ENCODE results near the gene ZNF511. TPM values are rescaled to one million over a fixed set of nuclear protein-coding genes. Genes with fewer than 3 reads are reported as not detected.

Gene ZNF511
- 20.6 TPM for total RNA-seq
- polyA plus RNA-seq = 39.1 TPM
- long read RNA-seq, donor 1, partial matches to known transcripts = 0 of 2 reads
- long read RNA-seq, donor 1, other reads (novel, unspliced or antisense) = 0 of 2 reads
- long read RNA-seq, donor 2 = 0 reads
- long read RNA-seq, donor 3, transcript ZNF511-202 (6 exons, 1,520 nt) = major isoform, 17 of 36 reads
- long read RNA-seq, donor 3, partial matches to known transcripts = 18 of 36 reads
- long read RNA-seq, donor 3, other reads (novel, unspliced or antisense) = 0 of 36 reads
- long read RNA-seq, donor 4, transcript ZNF511-202 (6 exons, 1,520 nt) = major isoform, 7 of 9 reads
- long read RNA-seq, donor 4, partial matches to known transcripts = 0 of 9 reads
- long read RNA-seq, donor 4, other reads (novel, unspliced or antisense) = 0 of 9 reads
- long read RNA-seq, donor 5, transcript ZNF511-202 (6 exons, 1,520 nt) = major isoform, 19 of 30 reads
- long read RNA-seq, donor 5, partial matches to known transcripts = 0 of 30 reads
- long read RNA-seq, donor 5, other reads (novel, unspliced or antisense) = 6 of 30 reads
- long read RNA-seq, donor 6, transcript ZNF511-202 (6 exons, 1,520 nt) = major isoform, 5 of 8 reads
- long read RNA-seq, donor 6, partial matches to known transcripts = 0 of 8 reads
- long read RNA-seq, donor 6, other reads (novel, unspliced or antisense) = 0 of 8 reads
- long read RNA-seq, donor 7, transcript ZNF511-202 (6 exons, 1,520 nt) = major isoform, 11 of 16 reads
- long read RNA-seq, donor 7, partial matches to known transcripts = 0 of 16 reads
- long read RNA-seq, donor 7, other reads (novel, unspliced or antisense) = 0 of 16 reads
- long read RNA-seq, donor 8, transcript ZNF511-202 (6 exons, 1,520 nt) = major isoform, 5 of 5 reads
- long read RNA-seq, donor 8, partial matches to known transcripts = 0 of 5 reads
- long read RNA-seq, donor 8, other reads (novel, unspliced or antisense) = 0 of 5 reads
- long read RNA-seq, donor 9, transcript ZNF511-202 (6 exons, 1,520 nt) = major isoform, 8 of 14 reads
- long read RNA-seq, donor 9, partial matches to known transcripts = 6 of 14 reads
- long read RNA-seq, donor 9, other reads (novel, unspliced or antisense) = 0 of 14 reads
- long read RNA-seq, donor 10, transcript ZNF511-202 (6 exons, 1,520 nt) = major isoform, 11 of 12 reads
- long read RNA-seq, donor 10, partial matches to known transcripts = 0 of 12 reads
- long read RNA-seq, donor 10, other reads (novel, unspliced or antisense) = 0 of 12 reads

GRCh38 chr10:133308421-133309099 is at the start of gene ZNF511, which contains the start of gene TUBGCP2:
TSS of gene ZNF511 (plus strand) at chr10:133308914. CDS start at chr10:133308944, 30 bp downstream.
TSS of gene TUBGCP2 (minus strand) at chr10:133308872. CDS start at chr10:133302941, 5,931 bp downstream.
- Histone ChIP-seq H3K4me1 (ENCODE audit: control insufficient read depth in 2 of 2, insufficient read depth in 2 of 2, low read length in 2 of 2) (peaks cover 11 to 16% of the 10 kb centered on the region in 2 donors), H3K36me3 (ENCODE audit: control insufficient read depth in 2 of 2, insufficient read depth in 2 of 2, low read length in 1 of 2) (peaks cover 27 to 35% of the 10 kb centered on the region in 2 donors), H3K9me3 (ENCODE audit: control insufficient read depth in 2 of 2, insufficient read depth in 1 of 2, low read length in 1 of 2) (peaks cover 2 to 15% of the 10 kb centered on the region in 2 donors), H3K27me3 (ENCODE audit: control insufficient read depth in 2 of 2, insufficient read depth in 1 of 2, low read length in 1 of 2) (no peaks in the 10 kb centered on the region), H3K27ac (ENCODE audit: low read depth in 1 of 2, low read length in 1 of 2) (peak within 1 kb of the TSS; percentile 88 to 96), H3K4me3 (ENCODE audit: low read length in 2 of 2) (peak within 1 kb of the TSS; percentile 90 to 95)
- WGBS = under 1% methylated on average over 89 of the region's 89 CpGs
- DNase-seq (ENCODE audit: low read depth in 6 of 9, low spot score in 9 of 9) = peak in 8 of 9 donors; percentile 57 to 92 (median 82)

- H3K36me3 ChIP-seq (ENCODE audit: control insufficient read depth in 2 of 2, insufficient read depth in 2 of 2, low read length in 1 of 2) = no peaks in the 10 kb centered on the region
- no peak for DNase-seq (ENCODE audit: low read depth in 6 of 9, low spot score in 9 of 9)
- H3K4me3 ChIP-seq (ENCODE audit: low read length in 2 of 2) = no peak overlapping the region
- H3K9me3 ChIP-seq (ENCODE audit: control insufficient read depth in 2 of 2, insufficient read depth in 1 of 2, low read length in 1 of 2) = peaks cover 0 to 5% of the 10 kb centered on the region in 2 donors
- H3K27ac ChIP-seq (ENCODE audit: low read depth in 1 of 2, low read length in 1 of 2) = peak overlapping the region in 1 of 2 donors; percentile 17
- WGBS = 45% methylated on average over 12 of the region's 12 CpGs
- H3K27me3 ChIP-seq (ENCODE audit: control insufficient read depth in 2 of 2, insufficient read depth in 1 of 2, low read length in 1 of 2) = peaks cover 0 to 57% of the 10 kb centered on the region in 2 donors
- peaks cover 26 to 52% of the 10 kb centered on the region in 2 donors for H3K4me1 ChIP-seq (ENCODE audit: control insufficient read depth in 2 of 2, insufficient read depth in 2 of 2, low read length in 2 of 2)
Observed at GRCh38 chr10:133259602-133259989, 49.1 kb upstream of the ZNF511 start.

GRCh38 chr10:133260895-133261725 is 47.6 kb upstream of the ZNF511 start:
- 36% methylated on average over 50 of the region's 50 CpGs for WGBS
- H3K4me3 ChIP-seq (ENCODE audit: low read length in 2 of 2) = peak overlapping the region; percentile 46 to 85
- peaks cover 0 to 49% of the 10 kb centered on the region in 2 donors for H3K27me3 ChIP-seq (ENCODE audit: control insufficient read depth in 2 of 2, insufficient read depth in 1 of 2, low read length in 1 of 2)
- H3K4me1 ChIP-seq (ENCODE audit: control insufficient read depth in 2 of 2, insufficient read depth in 2 of 2, low read length in 2 of 2) = peaks cover 26 to 52% of the 10 kb centered on the region in 2 donors
- H3K36me3 ChIP-seq (ENCODE audit: control insufficient read depth in 2 of 2, insufficient read depth in 2 of 2, low read length in 1 of 2) = no peaks in the 10 kb centered on the region
- H3K27ac ChIP-seq (ENCODE audit: low read depth in 1 of 2, low read length in 1 of 2) = peak overlapping the region in 1 of 2 donors; percentile 81
- peaks cover 0 to 5% of the 10 kb centered on the region in 2 donors for H3K9me3 ChIP-seq (ENCODE audit: control insufficient read depth in 2 of 2, insufficient read depth in 1 of 2, low read length in 1 of 2)
- peak in 1 of 9 donors; percentile 52 for DNase-seq (ENCODE audit: low read depth in 6 of 9, low spot score in 9 of 9)

GRCh38 chr10:133261726-133262325 is 46.9 kb upstream of the ZNF511 start:
- Histone ChIP-seq H3K27ac (ENCODE audit: low read depth in 1 of 2, low read length in 1 of 2) (peak overlapping the region in 1 of 2 donors; percentile 81), H3K36me3 (ENCODE audit: control insufficient read depth in 2 of 2, insufficient read depth in 2 of 2, low read length in 1 of 2) (no peaks in the 10 kb centered on the region), H3K9me3 (ENCODE audit: control insufficient read depth in 2 of 2, insufficient read depth in 1 of 2, low read length in 1 of 2) (peaks cover 0 to 5% of the 10 kb centered on the region in 2 donors), H3K4me1 (ENCODE audit: control insufficient read depth in 2 of 2, insufficient read depth in 2 of 2, low read length in 2 of 2) (peaks cover 26 to 52% of the 10 kb centered on the region in 2 donors), H3K4me3 (ENCODE audit: low read length in 2 of 2) (peak overlapping the region; percentile 46 to 85), H3K27me3 (ENCODE audit: control insufficient read depth in 2 of 2, insufficient read depth in 1 of 2, low read length in 1 of 2) (peaks cover 0 to 43% of the 10 kb centered on the region in 2 donors)
- WGBS = 2% methylated on average over 79 of the region's 79 CpGs
- peak in 4 of 9 donors; percentile 42 to 67 (median 55) for DNase-seq (ENCODE audit: low read depth in 6 of 9, low spot score in 9 of 9)

- WGBS = 94% methylated on average over 14 of the region's 14 CpGs
- no peak for DNase-seq (ENCODE audit: low read depth in 6 of 9, low spot score in 9 of 9)
- Histone ChIP-seq H3K27me3 (ENCODE audit: control insufficient read depth in 2 of 2, insufficient read depth in 1 of 2, low read length in 1 of 2) (peaks cover 0 to 34% of the 10 kb centered on the region in 2 donors), H3K4me1 (ENCODE audit: control insufficient read depth in 2 of 2, insufficient read depth in 2 of 2, low read length in 2 of 2) (peaks cover 23 to 46% of the 10 kb centered on the region in 2 donors), H3K9me3 (ENCODE audit: control insufficient read depth in 2 of 2, insufficient read depth in 1 of 2, low read length in 1 of 2) (peaks cover 0 to 5% of the 10 kb centered on the region in 2 donors), H3K27ac (ENCODE audit: low read depth in 1 of 2, low read length in 1 of 2) (no peak overlapping the region), H3K4me3 (ENCODE audit: low read length in 2 of 2) (no peak overlapping the region), H3K36me3 (ENCODE audit: control insufficient read depth in 2 of 2, insufficient read depth in 2 of 2, low read length in 1 of 2) (no peaks in the 10 kb centered on the region)
Observed at GRCh38 chr10:133262696-133263095, 46.0 kb upstream of the ZNF511 start.

- H3K4me3 ChIP-seq (ENCODE audit: low read length in 2 of 2) = no peak overlapping the region
- peaks cover 13 to 36% of the 10 kb centered on the region in 2 donors for H3K4me1 ChIP-seq (ENCODE audit: control insufficient read depth in 2 of 2, insufficient read depth in 2 of 2, low read length in 2 of 2)
- no peaks in the 10 kb centered on the region for H3K36me3 ChIP-seq (ENCODE audit: control insufficient read depth in 2 of 2, insufficient read depth in 2 of 2, low read length in 1 of 2)
- peaks cover 0 to 5% of the 10 kb centered on the region in 2 donors for H3K9me3 ChIP-seq (ENCODE audit: control insufficient read depth in 2 of 2, insufficient read depth in 1 of 2, low read length in 1 of 2)
- H3K27ac ChIP-seq (ENCODE audit: low read depth in 1 of 2, low read length in 1 of 2) = no peak overlapping the region
- H3K27me3 ChIP-seq (ENCODE audit: control insufficient read depth in 2 of 2, insufficient read depth in 1 of 2, low read length in 1 of 2) = peaks cover 0 to 24% of the 10 kb centered on the region in 2 donors
- no peak for DNase-seq (ENCODE audit: low read depth in 6 of 9, low spot score in 9 of 9)
- 96% methylated on average over 10 of the region's 10 CpGs for WGBS
Observed at GRCh38 chr10:133263674-133264073, 45.0 kb upstream of the ZNF511 start.

- H3K36me3 ChIP-seq (ENCODE audit: control insufficient read depth in 2 of 2, insufficient read depth in 2 of 2, low read length in 1 of 2) = no peaks in the 10 kb centered on the region
- H3K27ac ChIP-seq (ENCODE audit: low read depth in 1 of 2, low read length in 1 of 2) = no peak overlapping the region
- H3K9me3 ChIP-seq (ENCODE audit: control insufficient read depth in 2 of 2, insufficient read depth in 1 of 2, low read length in 1 of 2) = peaks cover 0 to 5% of the 10 kb centered on the region in 2 donors
- 88% methylated on average over 9 of the region's 9 CpGs for WGBS
- peak in 1 of 9 donors; percentile 36 for DNase-seq (ENCODE audit: low read depth in 6 of 9, low spot score in 9 of 9)
- H3K4me1 ChIP-seq (ENCODE audit: control insufficient read depth in 2 of 2, insufficient read depth in 2 of 2, low read length in 2 of 2) = peaks cover 6 to 28% of the 10 kb centered on the region in 2 donors
- no peak overlapping the region for H3K4me3 ChIP-seq (ENCODE audit: low read length in 2 of 2)
- H3K27me3 ChIP-seq (ENCODE audit: control insufficient read depth in 2 of 2, insufficient read depth in 1 of 2, low read length in 1 of 2) = peaks cover 0 to 16% of the 10 kb centered on the region in 2 donors
Observed at GRCh38 chr10:133264461-133264860, 44.3 kb upstream of the ZNF511 start.

Data from thymus (tissue), 14 donors.